ENCODE measurements around the gene TNRC18. TPM values are rescaled to one million over a fixed set of nuclear protein-coding genes. Genes with fewer than 3 reads are reported as not detected.

The TNRC18 gene
- total and polyA plus RNA-seq, 2 donors (not counting 1 experiment from before 2014, with no cell fraction given), result 17.8 to 75.0 TPM

DNA sequence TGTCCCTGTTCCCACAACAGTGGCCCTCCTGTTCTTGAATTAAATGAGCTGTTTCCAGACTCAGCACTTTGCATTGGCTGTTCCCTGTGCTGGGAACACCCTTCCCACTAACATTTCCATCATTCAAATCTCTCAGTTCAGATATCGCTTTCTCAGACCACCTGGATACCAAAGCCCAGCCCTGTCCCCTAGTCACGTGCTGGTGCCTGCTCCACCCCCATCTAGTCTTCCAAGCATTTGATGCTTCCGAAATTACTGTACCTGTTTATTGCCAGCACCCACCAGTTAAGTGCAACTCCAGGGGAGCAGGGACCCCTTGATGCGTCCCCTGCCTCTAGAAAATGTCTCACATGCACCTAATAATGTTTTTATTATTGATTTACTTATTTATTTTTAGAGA lies 143.9 kb downstream of the TNRC18 start:
- intact Hi-C loops (cut with micrococcal nuclease), result no loop called here
- POLR2A ChIA-PET, result no interaction called here

DNA sequence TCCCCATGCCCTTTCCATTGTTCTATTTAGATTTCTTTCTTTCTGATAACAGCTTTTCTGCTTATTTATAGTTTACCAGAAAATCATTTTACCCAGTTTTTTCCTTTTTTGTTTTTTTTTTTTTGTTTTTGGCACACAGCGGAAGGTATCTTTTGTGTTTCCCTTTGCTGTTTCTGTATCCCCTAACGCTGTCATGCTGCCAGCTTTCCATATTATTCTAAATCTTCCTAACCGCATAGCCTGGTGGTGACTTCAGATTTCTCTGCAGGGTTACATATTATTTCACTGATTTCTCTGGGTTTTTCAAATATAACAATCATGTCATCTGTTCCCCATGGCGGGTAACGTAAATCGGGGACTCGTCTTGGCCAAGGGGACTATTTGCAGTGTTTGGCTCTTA lies 144.9 kb downstream of the TNRC18 start:
- peaks cover 5 to 6% of the 10 kb centered on the region in 2 donors for H3K4me1 ChIP-seq (ENCODE audit: control insufficient read depth in 2 of 2, insufficient read depth in 2 of 2, low read length in 2 of 2)
- H3K4me3 ChIP-seq (ENCODE audit: control extremely low read depth in 1 of 5, extremely low read depth in 1 of 5, insufficient read depth in 1 of 5, low read depth in 2 of 5, low read length in 4 of 5), result no peak overlapping the region
- no peak overlapping the region for H3K9ac ChIP-seq (ENCODE audit: low read length)
- no peak overlapping the region for H3K27ac ChIP-seq (ENCODE audit: low read length in 2 of 2)
- no peak for DNase-seq
- peaks cover 0 to 7% (median 3%) of the 10 kb centered on the region in 4 experiments for H3K27me3 ChIP-seq (replicated peaks in 1 of 4; ENCODE audit: control extremely low read depth in 1 of 4, control insufficient read depth in 3 of 4, insufficient read depth in 4 of 4, low read length in 3 of 4)
- Mint-ChIP-seq H3K27me3 (peaks cover 11% of the 10 kb centered on the region), H3K27ac (no peak overlapping the region), H3K4me1 (no peaks in the 10 kb centered on the region), H3K4me3 (no peak overlapping the region), H3K9me3 (ENCODE audit: insufficient read depth) (no peaks in the 10 kb centered on the region)
- intact Hi-C loops (cut with micrococcal nuclease), result no loop called here
- H3K36me3 ChIP-seq (replicated peaks in 1 of 2; ENCODE audit: control extremely low read depth in 1 of 2, control insufficient read depth in 1 of 2, extremely low read depth in 1 of 2, insufficient read depth in 2 of 2, low read length in 1 of 2), result no peaks in the 10 kb centered on the region
- H2AFZ ChIP-seq (ENCODE audit: insufficient read depth, low read depth, low read length, poor library complexity, severe bottlenecking), result no peak overlapping the region
- no peak for ATAC-seq (ENCODE audit: low read depth)
- H4K20me1 ChIP-seq (ENCODE audit: control insufficient read depth, insufficient read depth, low read length, poor library complexity, severe bottlenecking), result no peaks in the 10 kb centered on the region
- no peaks in the 10 kb centered on the region for H3K79me2 ChIP-seq (ENCODE audit: control insufficient read depth, insufficient read depth, low read length)
- TF ChIP-seq, protein P1, sequence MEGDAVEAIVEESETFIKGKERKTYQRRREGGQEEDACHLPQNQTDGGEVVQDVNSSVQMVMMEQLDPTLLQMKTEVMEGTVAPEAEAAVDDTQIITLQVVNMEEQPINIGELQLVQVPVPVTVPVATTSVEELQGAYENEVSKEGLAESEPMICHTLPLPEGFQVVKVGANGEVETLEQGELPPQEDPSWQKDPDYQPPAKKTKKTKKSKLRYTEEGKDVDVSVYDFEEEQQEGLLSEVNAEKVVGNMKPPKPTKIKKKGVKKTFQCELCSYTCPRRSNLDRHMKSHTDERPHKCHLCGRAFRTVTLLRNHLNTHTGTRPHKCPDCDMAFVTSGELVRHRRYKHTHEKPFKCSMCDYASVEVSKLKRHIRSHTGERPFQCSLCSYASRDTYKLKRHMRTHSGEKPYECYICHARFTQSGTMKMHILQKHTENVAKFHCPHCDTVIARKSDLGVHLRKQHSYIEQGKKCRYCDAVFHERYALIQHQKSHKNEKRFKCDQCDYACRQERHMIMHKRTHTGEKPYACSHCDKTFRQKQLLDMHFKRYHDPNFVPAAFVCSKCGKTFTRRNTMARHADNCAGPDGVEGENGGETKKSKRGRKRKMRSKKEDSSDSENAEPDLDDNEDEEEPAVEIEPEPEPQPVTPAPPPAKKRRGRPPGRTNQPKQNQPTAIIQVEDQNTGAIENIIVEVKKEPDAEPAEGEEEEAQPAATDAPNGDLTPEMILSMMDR (IDR thresholded peaks at IDR 0.05), result no peak
- WGBS (ENCODE audit: insufficient coverage), result 83% methylated on average over 3 of the region's 7 CpGs
- ChIA-PET POLR2A (no interaction called here), CTCF (no interaction called here)
- H3K9me3 ChIP-seq (ENCODE audit: control extremely low read depth in 1 of 3, control insufficient read depth in 2 of 3, insufficient read depth in 1 of 3, low read length in 2 of 3), result peaks cover 0 to 4% (median 0%) of the 10 kb centered on the region in 3 donors
- no peak overlapping the region for H3K4me2 ChIP-seq (replicated peaks; ENCODE audit: low read depth, low read length, poor library complexity, severe bottlenecking)

More for the DNA sequence above, 143.9 kb downstream of the TNRC18 start:
- no peak overlapping the region for H3K27ac ChIP-seq (ENCODE audit: low read length in 2 of 2)
- no peaks in the 10 kb centered on the region for H3K9me3 Mint-ChIP-seq (ENCODE audit: insufficient read depth)
- DNase-seq (no peak), ATAC-seq (ENCODE audit: low read depth) (no peak)
- no peak overlapping the region for H3K4me2 ChIP-seq (replicated peaks; ENCODE audit: low read depth, low read length, poor library complexity, severe bottlenecking)
- H3K36me3 ChIP-seq (replicated peaks in 1 of 2; ENCODE audit: control extremely low read depth in 1 of 2, control insufficient read depth in 1 of 2, extremely low read depth in 1 of 2, insufficient read depth in 2 of 2, low read length in 1 of 2), result no peaks in the 10 kb centered on the region
- peaks cover 2% of the 10 kb centered on the region for H3K4me1 Mint-ChIP-seq
- CTCF ChIA-PET, result no interaction called here
- no peak overlapping the region for H3K27ac Mint-ChIP-seq
- H3K27me3 Mint-ChIP-seq, result peaks cover 13% of the 10 kb centered on the region
- peaks cover 0 to 4% (median 0%) of the 10 kb centered on the region in 3 donors for H3K9me3 ChIP-seq (ENCODE audit: control extremely low read depth in 1 of 3, control insufficient read depth in 2 of 3, insufficient read depth in 1 of 3, low read length in 2 of 3)
- peaks cover 6% of the 10 kb centered on the region in 2 donors for H3K4me1 ChIP-seq (ENCODE audit: control insufficient read depth in 2 of 2, insufficient read depth in 2 of 2, low read length in 2 of 2)
- WGBS (ENCODE audit: insufficient coverage), result 88% methylated on average over 3 of the region's 4 CpGs
- no peaks in the 10 kb centered on the region for H4K20me1 ChIP-seq (ENCODE audit: control insufficient read depth, insufficient read depth, low read length, poor library complexity, severe bottlenecking)
- no peak for TF ChIP-seq EZH2 (IDR thresholded peaks at IDR 0.05; ENCODE audit: borderline replicate concordance, insufficient read depth, low read depth, low read length, poor library complexity, severe bottlenecking)
- TF ChIP-seq, protein P1 (IDR thresholded peaks at IDR 0.05), result no peak
- H3K27me3 ChIP-seq (replicated peaks in 1 of 4; ENCODE audit: control extremely low read depth in 1 of 4, control insufficient read depth in 3 of 4, insufficient read depth in 4 of 4, low read length in 3 of 4), result peaks cover 0 to 16% (median 8%) of the 10 kb centered on the region in 4 experiments
- H2AFZ ChIP-seq (ENCODE audit: insufficient read depth, low read depth, low read length, poor library complexity, severe bottlenecking), result no peak overlapping the region
- H3K4me3 Mint-ChIP-seq, result no peak overlapping the region
- H3K9ac ChIP-seq (ENCODE audit: low read length), result no peak overlapping the region
- H3K4me3 ChIP-seq (ENCODE audit: control extremely low read depth in 1 of 5, extremely low read depth in 1 of 5, insufficient read depth in 1 of 5, low read depth in 2 of 5, low read length in 4 of 5), result no peak overlapping the region
- H3K79me2 ChIP-seq (ENCODE audit: control insufficient read depth, insufficient read depth, low read length), result no peaks in the 10 kb centered on the region

Measured in B cell (primary cell).